GM18867 (cell line): Measurements from ENCODE around the gene NSUN6.
"Not testable (repeated sequence)": the region's sequence is repeated elsewhere in the genome, so short reads cannot be mapped to it uniquely, and the experiment has no call there.

ENCODE experiments used
- ATAC-seq: cut with Tn5 transposase; IDR thresholded peaks from one replicate; pipeline ENCODE4 v1.9.1; 2021; ENCODE audit warnings: mild to moderate bottlenecking, moderate library complexity; ENCODE audit not compliant: unreplicated experiment

The NSUN6 gene

GRCh38 chr10:18611168-18611567 is 40.2 kb downstream of the NSUN6 start:
- ATAC-seq, result no peak

GRCh38 chr10:18610517-18610916 is 40.9 kb downstream of the NSUN6 start:
- ATAC-seq, result no peak

- no peak for ATAC-seq
These were observed 42.8 kb downstream of the NSUN6 start for GRCh38 chr10:18608596-18608995.

GRCh38 chr10:18607503-18608378 is 43.6 kb downstream of the NSUN6 start:
- no peak for ATAC-seq

- ATAC-seq, result no peak
These were observed 45.2 kb downstream of the NSUN6 start for GRCh38 chr10:18606051-18606695.

GRCh38 chr10:18601321-18601720 is 50.1 kb downstream of the NSUN6 start:
- ATAC-seq, result no peak

- ATAC-seq, result no peak
These were observed 52.0 kb downstream of the NSUN6 start for GRCh38 chr10:18599392-18599791.

GRCh38 chr10:18594574-18595156 is 56.7 kb downstream of the NSUN6 start:
- no peak for ATAC-seq

GRCh38 chr10:18591141-18591540 is 60.2 kb downstream of the NSUN6 start:
- ATAC-seq, result not testable (repeated sequence)

- not testable (repeated sequence) for ATAC-seq
These were observed 64.8 kb downstream of the NSUN6 start for GRCh38 chr10:18586637-18587036.

GRCh38 chr10:18583575-18584270 is 67.7 kb downstream of the NSUN6 start:
- peak; percentile 41 for ATAC-seq

GRCh38 chr10:18582803-18583202 is 68.6 kb downstream of the NSUN6 start:
- ATAC-seq, result no peak

- no peak for ATAC-seq
These were observed 73.3 kb downstream of the NSUN6 start for GRCh38 chr10:18577823-18578685.

- ATAC-seq, result no peak
These were observed 74.8 kb downstream of the NSUN6 start for GRCh38 chr10:18576586-18576985.

GRCh38 chr10:18572959-18573561 is 78.3 kb downstream of the NSUN6 start:
- ATAC-seq, result no peak

GRCh38 chr10:18571780-18572179 is 79.6 kb downstream of the NSUN6 start:
- ATAC-seq, result no peak

GRCh38 chr10:18571076-18571475 is 80.3 kb downstream of the NSUN6 start:
- ATAC-seq, result no peak

GRCh38 chr10:18570386-18570785 is 81.0 kb downstream of the NSUN6 start:
- not testable (repeated sequence) for ATAC-seq

- ATAC-seq, result no peak
These were observed 84.0 kb downstream of the NSUN6 start for GRCh38 chr10:18567343-18567856.

- no peak for ATAC-seq
These were observed 85.2 kb downstream of the NSUN6 start for GRCh38 chr10:18566177-18566576.
